ENCODE measurements around the gene SGMS1.
"Not testable (repeated sequence)": the region's sequence is repeated elsewhere in the genome, so short reads cannot be mapped to it uniquely, and the experiment has no call there.

Gene SGMS1

GRCh38 chr10:50369931-50370330 is 253.8 kb downstream of the SGMS1 start:
- no peak for DNase-seq (ENCODE audit: low read depth)

- DNase-seq (ENCODE audit: low read depth) = peak; percentile 31
These were observed 256.0 kb downstream of the SGMS1 start for GRCh38 chr10:50367732-50368131.

GRCh38 chr10:50366421-50366820 is 257.3 kb downstream of the SGMS1 start:
- not testable (repeated sequence) for DNase-seq (ENCODE audit: low read depth)

GRCh38 chr10:50364730-50365129 is 259.0 kb downstream of the SGMS1 start:
- DNase-seq (ENCODE audit: low read depth) = not testable (repeated sequence)

GRCh38 chr10:50362547-50363125 is 261.1 kb downstream of the SGMS1 start:
- DNase-seq (ENCODE audit: low read depth) = no peak

GRCh38 chr10:50361946-50362345 is 261.8 kb downstream of the SGMS1 start:
- DNase-seq (ENCODE audit: low read depth) = no peak

- no peak for DNase-seq (ENCODE audit: low read depth)
These were observed 263.5 kb downstream of the SGMS1 start for GRCh38 chr10:50360077-50360850.

GRCh38 chr10:50358925-50359687 is 264.6 kb downstream of the SGMS1 start:
- DNase-seq (ENCODE audit: low read depth) = no peak

GRCh38 chr10:50358411-50358810 is 265.3 kb downstream of the SGMS1 start:
- DNase-seq (ENCODE audit: low read depth) = no peak

GRCh38 chr10:50356481-50356832 is 267.3 kb downstream of the SGMS1 start:
- not testable (repeated sequence) for DNase-seq (ENCODE audit: low read depth)

- not testable (repeated sequence) for DNase-seq (ENCODE audit: low read depth)
These were observed 267.9 kb downstream of the SGMS1 start for GRCh38 chr10:50355693-50356480.

- DNase-seq (ENCODE audit: low read depth) = no peak
These were observed 272.1 kb downstream of the SGMS1 start for GRCh38 chr10:50351483-50352146.

GRCh38 chr10:50350366-50350765 is 273.4 kb downstream of the SGMS1 start:
- DNase-seq (ENCODE audit: low read depth) = no peak

GRCh38 chr10:50349554-50349953 is 274.2 kb downstream of the SGMS1 start:
- no peak for DNase-seq (ENCODE audit: low read depth)

GRCh38 chr10:50347394-50347802 is 276.4 kb downstream of the SGMS1 start:
- no peak for DNase-seq (ENCODE audit: low read depth)

GRCh38 chr10:50346942-50347341 is 276.8 kb downstream of the SGMS1 start:
- no peak for DNase-seq (ENCODE audit: low read depth)

- no peak for DNase-seq (ENCODE audit: low read depth)
These were observed 278.2 kb downstream of the SGMS1 start for GRCh38 chr10:50345545-50345944.

- no peak for DNase-seq (ENCODE audit: low read depth)
These were observed 279.9 kb downstream of the SGMS1 start for GRCh38 chr10:50343702-50344331.

GRCh38 chr10:50341987-50342386 is 281.8 kb downstream of the SGMS1 start:
- no peak for DNase-seq (ENCODE audit: low read depth)

GRCh38 chr10:50336140-50336539 is 287.6 kb downstream of the SGMS1 start:
- DNase-seq (ENCODE audit: low read depth) = no peak

- DNase-seq (ENCODE audit: low read depth) = no peak
These were observed 288.4 kb downstream of the SGMS1 start for GRCh38 chr10:50335397-50335796.
